Sigmoid colon (tissue), 7 donors: Measurements from ENCODE around the gene HSD17B2. TPM values are rescaled to one million over a fixed set of nuclear protein-coding genes. Genes with fewer than 3 reads are reported as not detected.

Experiments
- DNase-seq: peaks from one replicate; pipeline ENCODE4 v3.0.0-alpha.2; 2019
- H3K27ac ChIP-seq, 4 donors: fragments of 200-600 bp; sonication (generic); one replicate each; pipeline ENCODE4 v1.5.1; 2016 to 2019; ENCODE audit warnings: mild to moderate bottlenecking in 1 of 4
- H3K27me3 ChIP-seq, 3 donors: fragments of 200-600 bp; sonication (generic); one replicate each; pipeline ENCODE4 v1.5.1; 2019; ENCODE audit warnings: mild to moderate bottlenecking in 1 of 3
- H3K36me3 ChIP-seq, 4 donors: fragments of 200-600 bp; sonication (generic); one replicate each; pipeline ENCODE4 v1.5.1; 2016 to 2019
- H3K4me1 ChIP-seq, 4 donors: fragments of 200-600 bp; sonication (generic); one replicate each; pipeline ENCODE4 v1.5.1; 2017 to 2019
- H3K4me3 ChIP-seq, 4 donors: fragments of 200-600 bp; sonication (generic); one replicate each; pipeline ENCODE4 v1.5.1; 2017 to 2019; ENCODE audit warnings: mild to moderate bottlenecking in 2 of 4, moderate library complexity in 1 of 4
- H3K9me3 ChIP-seq, 4 donors: fragments of 200-600 bp in 3 of 4; sonication (generic) in 3 of 4; one replicate each; pipeline versions ENCODE4 v1.5.1 to v1.6.1; 2013 to 2019
- CTCF ChIP-seq, 4 experiments: fragments of 450-650 bp in 3 of 4; fragments of 200-600 bp in 1 of 4; IDR thresholded peaks; one replicate each; pipeline ENCODE4 v1.5.1; 2016 to 2019; ENCODE audit warnings: antibody characterized with exemption in 4 of 4, mild to moderate bottlenecking in 3 of 4, moderate library complexity in 2 of 4
- EP300 ChIP-seq, 4 donors: sonication (generic); formaldehyde crosslinking; IDR thresholded peaks; one replicate each; pipeline ENCODE4 v1.6.1; 2017; ENCODE audit warnings: antibody characterized with exemption in 4 of 4
- POLR2A ChIP-seq, 2 donors: fragments of 450-650 bp; IDR thresholded peaks; one replicate each; pipeline ENCODE4 v1.6.1; 2016; ENCODE audit warnings: antibody characterized with exemption in 2 of 2, mild to moderate bottlenecking in 2 of 2, moderate library complexity in 2 of 2
- POLR2AphosphoS5 ChIP-seq, 4 donors: sonication (generic); formaldehyde crosslinking; IDR thresholded peaks; one replicate each; pipeline ENCODE4 v1.6.1; 2017; ENCODE audit warnings: antibody characterized with exemption in 4 of 4
- WGBS, 2 donors: extraction: QIAGEN DNeasy Blood & Tissue Kit; methylation state at CpG; one replicate each; pipeline ENCODE4 v1.1.7; 2013; 5-methylcytosine and 5-hydroxymethylcytosine counted together
- intact Hi-C: fragments of 100-400 bp; cut with DNase I; formaldehyde crosslinking; loops from one replicate; pipeline ENCODE4 v1.15.1; 2023
- polyA plus RNA-seq, 3 donors: library from polyadenylated mRNA; stranded (reverse); fragments of 200-250 nt; gene quantifications; one replicate each; pipeline ENCODE4 v1.2.3, GENCODE V29; 2013
- total RNA-seq, 4 donors: library from RNA; depleted of rRNA; stranded (reverse); fragments of >200 nt; gene quantifications; one replicate each; pipeline ENCODE4 v1.1.0, GENCODE V29; 2016
- donor health status: healthy with polysubstance abuse.
- donor health status: Bipolar disorder and iron deficiency.
- donor health status: healthy.

Gene HSD17B2
- total and polyA plus RNA-seq, 7 donors: 27.3 to 46.0 (median 32.4) TPM; not detected in 4

GRCh38 chr16:82017911-82018568 is 17.0 kb upstream of the HSD17B2 start:
- H3K27me3 ChIP-seq: no peaks in the 10 kb centered on the region
- TF ChIP-seq EP300 (IDR thresholded peaks at IDR 0.05) (no peak), POLR2A (IDR thresholded peaks at IDR 0.05) (no peak), CTCF (IDR thresholded peaks at IDR 0.05) (no peak), POLR2AphosphoS5 (IDR thresholded peaks at IDR 0.05) (no peak)
- H3K36me3 ChIP-seq: no peaks in the 10 kb centered on the region
- H3K4me3 ChIP-seq: no peak overlapping the region
- H3K27ac ChIP-seq: no peak overlapping the region
- DNase-seq: no peak
- H3K4me1 ChIP-seq: no peaks in the 10 kb centered on the region
- H3K9me3 ChIP-seq: peaks cover 0 to 8% (median 2%) of the 10 kb centered on the region in 4 donors
- 79 to 82% methylated on average over 6 of the region's 6 CpGs for WGBS, 2 donors
- intact Hi-C loops: no loop called here

- 64 to 72% methylated on average over 8 of the region's 8 CpGs for WGBS, 2 donors
- intact Hi-C loops: no loop called here
- Histone ChIP-seq H3K9me3 (peaks cover 0 to 8% (median 2%) of the 10 kb centered on the region in 4 donors), H3K4me1 (no peaks in the 10 kb centered on the region), H3K27ac (no peak overlapping the region), H3K36me3 (no peaks in the 10 kb centered on the region), H3K4me3 (no peak overlapping the region), H3K27me3 (no peaks in the 10 kb centered on the region)
- DNase-seq: no peak
- TF ChIP-seq EP300 (IDR thresholded peaks at IDR 0.05): no peak
- no peak for TF ChIP-seq POLR2AphosphoS5 (IDR thresholded peaks at IDR 0.05)
- TF ChIP-seq POLR2A (IDR thresholded peaks at IDR 0.05): no peak
- no peak for TF ChIP-seq CTCF (IDR thresholded peaks at IDR 0.05)
Observed at GRCh38 chr16:82019535-82019934, 15.5 kb upstream of the HSD17B2 start.

GRCh38 chr16:82020051-82020450 is 15.0 kb upstream of the HSD17B2 start:
- intact Hi-C loops: no loop called here
- Histone ChIP-seq H3K36me3 (no peaks in the 10 kb centered on the region), H3K27me3 (no peaks in the 10 kb centered on the region), H3K4me1 (no peaks in the 10 kb centered on the region), H3K9me3 (peaks cover 0 to 3% (median 1%) of the 10 kb centered on the region in 4 donors), H3K27ac (no peak overlapping the region), H3K4me3 (no peak overlapping the region)
- no peak for DNase-seq
- TF ChIP-seq POLR2AphosphoS5 (IDR thresholded peaks at IDR 0.05) (no peak), POLR2A (IDR thresholded peaks at IDR 0.05) (no peak), EP300 (IDR thresholded peaks at IDR 0.05) (no peak), CTCF (IDR thresholded peaks at IDR 0.05) (no peak)
- WGBS, 2 donors: 82 to 87% methylated on average over 5 of the region's 5 CpGs

- no peak overlapping the region for H3K27ac ChIP-seq
- DNase-seq: no peak
- H3K9me3 ChIP-seq: no peaks in the 10 kb centered on the region
- H3K4me3 ChIP-seq: no peak overlapping the region
- no peaks in the 10 kb centered on the region for H3K36me3 ChIP-seq
- H3K4me1 ChIP-seq: no peaks in the 10 kb centered on the region
- WGBS, 2 donors: 83 to 89% methylated on average over 7 of the region's 7 CpGs
- intact Hi-C loops: no loop called here
- H3K27me3 ChIP-seq: no peaks in the 10 kb centered on the region
- TF ChIP-seq POLR2AphosphoS5 (IDR thresholded peaks at IDR 0.05) (no peak), CTCF (IDR thresholded peaks at IDR 0.05) (no peak), POLR2A (IDR thresholded peaks at IDR 0.05) (no peak), EP300 (IDR thresholded peaks at IDR 0.05) (no peak)
Observed at GRCh38 chr16:82023206-82023605, 11.8 kb upstream of the HSD17B2 start.

GRCh38 chr16:82024316-82024715 is 10.7 kb upstream of the HSD17B2 start:
- no peak for DNase-seq
- Histone ChIP-seq H3K36me3 (no peaks in the 10 kb centered on the region), H3K4me1 (no peaks in the 10 kb centered on the region), H3K27me3 (no peaks in the 10 kb centered on the region), H3K4me3 (no peak overlapping the region), H3K9me3 (no peaks in the 10 kb centered on the region), H3K27ac (no peak overlapping the region)
- intact Hi-C loops: no loop called here
- WGBS, 2 donors: 91 to 94% methylated on average over 1 of the region's 1 CpG
- TF ChIP-seq EP300 (IDR thresholded peaks at IDR 0.05) (no peak), CTCF (IDR thresholded peaks at IDR 0.05) (no peak), POLR2A (IDR thresholded peaks at IDR 0.05) (no peak), POLR2AphosphoS5 (IDR thresholded peaks at IDR 0.05) (no peak)
